Activated CD4-positive, alpha-beta T cell treated with anti-CD3 and anti-CD28 coated beads, Interleukin-2, amount 50 U/mL, for 1 hour (primary cell): ENCODE measurements around the gene DCAF16.

ENCODE experiments used
- DNase-seq: peaks from one replicate; pipeline ENCODE4 v3.0.0-alpha.2; 2020

Gene DCAF16

DNA sequence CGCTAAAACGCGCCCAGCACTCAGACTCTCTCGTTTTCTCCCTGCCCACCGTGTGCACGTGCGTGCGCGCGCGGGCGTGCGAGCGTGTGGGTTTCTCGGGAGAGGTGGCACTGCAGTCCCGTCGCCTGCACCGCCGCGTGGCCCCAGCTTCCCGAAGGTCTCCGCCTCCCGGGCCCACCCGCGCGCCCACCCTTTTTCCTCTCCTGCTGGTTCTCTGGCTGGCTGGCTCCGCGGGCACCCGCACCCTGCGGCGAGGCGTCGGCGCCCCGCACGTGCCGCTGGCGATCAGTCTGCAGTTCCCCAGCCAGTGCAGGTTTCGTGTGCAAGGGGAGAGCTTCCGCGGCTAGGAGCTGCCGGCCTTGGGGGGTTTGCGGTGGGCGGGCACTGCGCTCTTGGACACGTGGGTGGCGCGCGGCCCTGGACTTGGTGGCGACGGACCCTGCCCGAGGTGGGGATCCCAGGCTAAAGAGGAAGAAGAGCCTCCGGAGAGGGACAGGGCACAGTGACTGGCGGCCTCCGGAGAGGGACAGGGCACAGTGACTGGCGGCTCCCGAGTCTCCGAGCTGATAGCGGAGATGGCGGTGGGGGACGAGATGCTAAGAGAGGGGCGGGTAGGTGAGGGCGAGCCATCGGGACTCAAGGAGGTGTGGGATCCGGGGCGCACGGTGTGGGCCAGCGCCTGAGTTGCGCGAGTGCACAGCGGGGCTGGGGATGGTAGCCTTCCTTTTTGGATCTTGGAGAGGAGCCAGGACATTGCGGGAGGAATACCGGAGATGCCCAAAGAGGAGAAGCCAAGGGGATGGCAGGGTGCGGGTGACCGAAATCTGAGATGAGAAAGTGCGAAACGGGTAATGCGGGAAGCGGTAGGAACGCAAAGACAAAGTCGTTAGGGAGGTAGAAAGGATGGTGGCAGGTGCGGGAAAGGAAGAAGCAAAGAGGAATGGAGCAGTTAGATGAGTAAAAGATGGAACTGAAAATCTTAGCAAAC, 29.0 kb downstream of the DCAF16 start, which contains the start of gene FAM184B:
Gene FAM184B, minus strand, starts transcription at position 322 of the 988 bp plus-strand sequence. CDS start 322 bp downstream, outside the sequence.
- no peak for DNase-seq

DNA sequence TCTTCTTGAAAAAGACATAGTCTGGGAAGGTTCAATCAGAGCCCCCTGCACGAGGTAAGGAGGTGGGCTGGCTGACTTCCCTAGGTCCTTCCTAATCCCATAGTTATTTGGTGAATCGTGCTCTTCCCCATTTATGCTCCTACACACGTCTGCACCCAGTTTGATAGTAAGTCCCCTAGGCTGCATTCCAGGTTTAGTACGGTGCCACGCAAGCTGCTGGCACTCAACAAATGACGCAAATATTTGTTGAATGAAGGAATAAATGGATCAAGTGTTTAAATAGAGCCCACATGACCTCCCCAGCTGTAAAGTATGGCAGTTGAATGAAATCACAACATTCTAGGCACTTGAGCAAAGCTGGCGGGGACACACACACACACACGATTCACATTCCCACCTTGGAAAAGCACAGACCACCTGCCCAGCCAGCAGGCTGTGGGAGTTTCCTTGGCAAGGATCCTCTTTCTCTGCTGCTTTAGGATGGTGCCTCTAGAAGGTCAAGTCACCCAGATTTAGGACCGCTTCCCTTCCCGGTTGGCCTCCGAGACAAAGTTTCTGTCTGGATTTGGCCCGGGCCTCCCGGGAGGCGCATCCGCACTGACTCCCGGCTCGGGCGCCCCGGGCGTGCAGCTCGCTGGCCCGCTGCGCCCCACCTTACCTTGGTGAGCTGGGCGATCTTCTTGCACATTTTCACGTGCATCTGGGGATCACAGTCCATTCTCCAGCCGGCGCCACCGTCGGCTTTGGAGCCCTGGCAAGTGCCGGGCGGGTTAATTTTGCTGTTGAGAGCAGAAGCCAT, 29.9 kb downstream of the DCAF16 start:
- no peak for DNase-seq

DNA sequence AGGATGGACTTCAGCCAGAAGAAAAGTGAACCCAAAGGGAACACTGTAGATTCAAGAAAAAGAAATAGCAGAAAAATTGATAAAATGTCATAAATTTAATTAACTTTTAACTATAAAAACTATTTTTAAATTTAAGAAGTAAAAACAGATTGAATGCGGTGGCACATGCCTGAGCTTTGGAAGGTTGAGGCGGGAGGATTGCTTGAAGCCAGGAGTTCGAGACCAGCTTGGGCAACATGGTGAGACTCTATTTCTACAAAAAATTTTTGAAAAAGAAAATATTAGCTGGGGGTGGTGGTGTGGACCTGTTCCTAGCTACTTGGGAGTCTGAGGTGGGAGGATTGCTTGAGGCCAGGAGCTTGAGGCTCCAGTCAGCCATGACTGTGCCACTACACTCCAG, 32.1 kb downstream of the DCAF16 start:
- no peak for DNase-seq

DNA sequence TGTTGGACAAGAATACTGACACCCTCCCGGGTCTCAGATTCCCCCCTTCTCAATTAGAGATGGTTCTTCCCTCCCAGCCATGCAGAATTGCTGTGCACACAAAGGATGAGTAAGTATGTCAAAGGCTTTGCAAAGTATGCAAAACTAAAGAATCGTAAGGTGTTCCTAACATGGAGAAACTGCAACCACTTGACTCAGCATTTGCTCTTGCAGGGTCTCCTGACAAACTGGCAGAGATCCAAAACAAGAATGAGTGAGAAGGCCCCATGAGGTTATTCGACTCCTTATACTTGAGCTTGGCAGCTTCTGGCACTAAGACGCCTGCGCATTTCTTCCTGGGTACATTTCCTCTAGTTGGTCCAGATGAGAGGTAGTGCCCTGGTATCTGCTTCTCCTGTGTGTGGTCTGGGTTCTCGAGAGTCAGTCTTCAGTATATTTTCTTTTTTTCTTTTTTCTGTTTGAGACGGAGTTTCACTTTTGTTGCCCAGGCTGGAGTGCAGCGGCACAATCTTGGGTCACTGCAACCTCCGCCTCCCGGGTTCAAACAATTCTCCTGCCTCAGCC, 37.3 kb downstream of the DCAF16 start:
- DNase-seq, result no peak

DNA sequence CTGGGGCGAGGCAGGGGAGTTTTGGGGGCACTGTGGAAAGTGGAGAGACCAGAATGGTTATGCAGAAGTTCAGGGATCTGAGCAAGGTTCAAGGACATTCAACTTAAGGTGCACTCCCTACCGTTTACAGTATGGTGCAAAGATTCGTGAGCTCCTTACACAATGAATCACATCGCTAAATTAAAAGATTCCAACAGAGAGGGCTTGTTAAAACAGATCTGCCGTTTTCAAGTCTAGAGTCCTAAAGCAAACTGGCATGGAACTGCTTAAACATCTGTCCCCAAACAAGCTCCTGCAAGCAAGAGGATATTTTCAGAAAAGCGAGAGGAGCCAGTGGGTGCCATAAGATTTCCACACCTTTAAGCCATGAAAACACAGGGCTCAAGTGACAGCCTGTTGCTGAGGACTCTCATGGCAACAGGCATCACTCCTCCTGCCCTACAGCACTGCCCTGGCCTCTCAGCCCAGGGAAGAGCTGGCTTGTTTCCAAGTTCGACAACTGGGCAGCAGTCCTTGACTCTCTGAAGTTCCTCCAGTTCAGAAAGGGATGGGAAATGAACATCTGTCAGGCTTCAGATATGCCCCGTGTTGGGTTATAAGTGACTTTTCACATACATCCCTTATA, 39.2 kb downstream of the DCAF16 start:
- no peak for DNase-seq

DNA sequence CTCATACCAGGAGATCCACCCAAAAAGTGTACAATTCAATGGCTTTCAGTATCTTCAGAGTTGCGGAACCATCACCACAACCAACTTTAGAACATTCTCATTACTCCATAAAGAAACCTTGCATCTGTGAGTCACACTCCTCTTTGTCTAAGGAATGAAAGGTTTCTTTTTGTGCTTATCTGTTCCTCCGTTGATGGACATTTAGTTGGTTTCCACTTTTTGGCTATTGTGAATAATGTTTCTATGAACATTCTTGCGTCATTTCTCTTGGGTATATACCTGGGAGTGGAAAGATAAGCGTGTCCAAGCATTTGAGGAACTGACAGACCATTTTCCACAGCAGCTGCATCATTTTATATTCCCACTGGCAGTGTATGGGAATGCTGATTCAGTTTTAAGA, 39.7 kb downstream of the DCAF16 start:
- DNase-seq, result no peak

DNA sequence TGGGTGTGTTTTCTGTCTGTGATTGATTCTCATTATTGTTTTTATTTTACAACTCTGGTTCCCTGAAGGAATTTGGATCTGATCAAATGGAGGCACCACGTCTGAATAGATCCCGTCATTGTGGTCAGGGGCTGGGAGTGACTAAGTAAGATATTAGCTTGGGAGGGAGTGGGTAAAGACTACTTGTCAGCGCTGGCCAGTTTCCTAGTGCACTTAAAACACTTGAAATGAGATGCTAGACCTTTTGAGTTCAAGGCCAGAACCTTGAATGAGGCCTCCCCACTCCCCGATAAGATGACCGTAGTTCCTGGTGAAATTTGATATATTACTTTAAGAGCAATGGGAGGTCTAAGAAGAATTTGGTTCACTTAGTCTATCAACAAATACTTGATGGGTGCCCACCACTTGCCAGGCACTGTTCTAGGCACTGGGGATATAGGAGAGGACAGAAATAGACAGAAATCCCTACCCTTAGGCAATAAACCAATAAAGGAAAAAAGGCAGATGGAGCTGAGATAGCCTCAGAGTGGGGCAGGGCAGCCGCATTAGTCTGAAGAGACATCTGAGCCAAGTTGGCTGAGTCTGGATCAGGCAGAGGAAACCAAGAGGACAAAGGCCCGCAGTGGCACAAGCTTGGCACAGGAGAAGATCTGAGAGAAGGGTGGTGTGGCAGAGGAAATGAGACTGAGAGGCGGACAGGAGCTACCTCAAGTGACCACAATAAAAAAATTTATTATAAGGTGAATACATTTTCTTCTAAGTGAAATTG, 41.0 kb downstream of the DCAF16 start:
- DNase-seq, result no peak

DNA sequence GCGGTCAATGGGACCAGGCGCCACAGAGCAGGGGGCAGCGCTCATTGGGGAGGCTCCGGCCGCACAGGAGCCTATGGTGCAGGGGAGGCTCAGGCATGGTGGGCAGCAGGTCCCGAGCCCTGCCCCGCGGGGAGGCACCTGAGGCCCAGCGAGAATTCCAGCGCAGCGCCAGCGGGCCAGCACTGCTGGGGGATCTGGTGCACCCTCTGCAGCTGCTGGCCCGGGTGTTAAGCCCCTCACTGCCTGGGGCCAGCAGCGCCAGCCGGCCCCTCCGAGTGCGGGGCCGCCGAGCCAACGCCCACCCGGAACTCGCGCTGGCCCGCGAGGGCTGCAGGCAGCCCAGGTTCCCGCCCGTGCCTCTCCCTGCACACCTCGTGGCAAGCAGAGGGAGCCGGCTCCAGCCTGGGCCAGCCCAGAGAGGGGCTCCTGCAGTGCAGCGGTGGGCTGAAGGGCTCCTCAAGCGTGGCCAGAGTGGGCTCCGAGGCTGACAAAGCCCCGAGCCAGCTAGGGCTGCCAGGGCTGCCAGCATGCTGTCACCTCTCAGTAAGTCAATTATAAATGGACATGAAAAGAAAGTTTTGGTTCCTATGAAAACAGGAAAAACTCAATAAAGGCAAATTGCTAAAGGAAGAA, 43.6 kb downstream of the DCAF16 start:
- no peak for DNase-seq

DNA sequence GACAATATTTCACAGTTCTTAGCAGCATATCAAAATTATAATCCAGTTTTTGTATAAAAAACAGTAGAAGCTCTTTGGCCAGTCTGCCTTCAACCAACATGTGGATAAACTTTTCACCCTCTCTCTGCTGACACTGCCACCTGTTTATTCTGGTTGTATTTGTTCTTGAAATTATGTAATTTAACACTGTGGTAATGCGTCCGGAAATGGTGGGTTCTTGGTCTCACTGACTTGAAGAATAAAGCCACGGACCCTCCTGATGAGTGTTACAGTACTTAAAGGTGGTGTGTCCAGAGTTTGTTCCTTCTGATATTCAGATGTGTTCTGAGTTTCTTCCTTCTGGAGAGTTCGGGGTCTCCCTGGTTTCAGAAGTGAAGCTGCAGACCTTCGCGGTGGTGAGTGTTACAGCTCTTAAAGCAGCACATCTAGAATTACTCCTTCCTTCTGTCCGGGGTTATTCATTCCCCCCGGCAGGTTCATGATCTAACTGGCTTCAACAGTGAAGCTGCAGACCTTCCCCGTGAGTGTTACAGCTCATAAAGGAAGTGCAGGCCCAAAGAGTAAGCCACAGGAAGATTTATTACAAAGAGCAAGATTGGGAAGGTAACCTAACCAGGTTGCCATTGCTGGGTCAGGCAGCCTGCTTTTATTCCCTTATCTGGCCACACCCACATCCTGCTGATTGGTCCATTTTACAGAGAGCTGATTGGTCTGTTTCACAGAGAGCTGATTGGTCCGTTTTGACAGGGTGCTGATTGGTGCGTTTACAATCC, 44.9 kb downstream of the DCAF16 start:
- DNase-seq, result no peak

DNA sequence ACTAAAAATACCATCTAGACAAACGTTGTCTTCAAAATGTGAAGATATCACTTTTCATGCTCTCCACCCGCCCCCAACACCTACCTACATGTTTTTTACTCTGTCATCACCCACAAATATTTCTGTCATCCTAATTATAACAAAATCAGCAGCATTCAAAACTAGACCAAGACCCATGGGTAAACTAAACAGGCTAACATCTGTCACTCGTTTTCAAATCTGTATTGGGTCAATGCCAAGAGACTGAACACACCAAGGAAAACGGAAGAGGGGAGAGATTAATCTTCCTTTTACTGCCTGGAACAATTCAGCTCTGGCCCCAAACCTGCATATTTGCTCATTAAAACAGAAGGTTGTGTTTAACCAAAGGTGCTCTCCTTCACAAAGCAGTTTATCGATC, 46.6 kb downstream of the DCAF16 start:
- no peak for DNase-seq

DNA sequence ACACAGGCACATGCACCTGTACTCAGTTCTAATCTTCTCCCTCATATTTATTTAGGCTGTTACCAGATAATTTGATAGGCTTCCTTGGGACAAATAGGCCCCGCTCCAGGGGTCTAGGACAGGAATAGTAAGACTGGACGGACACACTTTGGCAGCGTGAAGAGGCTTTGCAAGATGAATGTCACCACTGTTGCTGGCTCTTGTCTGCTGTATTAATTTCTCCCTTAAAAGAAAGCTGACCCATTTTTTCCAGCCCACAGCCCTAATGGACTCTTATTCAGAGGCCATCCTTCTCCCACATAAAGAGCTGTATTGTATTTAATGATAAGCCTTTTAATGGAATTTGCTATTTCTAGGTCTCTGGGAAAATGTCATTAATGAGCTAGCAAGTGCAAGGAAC, 47.1 kb downstream of the DCAF16 start:
- no peak for DNase-seq

DNA sequence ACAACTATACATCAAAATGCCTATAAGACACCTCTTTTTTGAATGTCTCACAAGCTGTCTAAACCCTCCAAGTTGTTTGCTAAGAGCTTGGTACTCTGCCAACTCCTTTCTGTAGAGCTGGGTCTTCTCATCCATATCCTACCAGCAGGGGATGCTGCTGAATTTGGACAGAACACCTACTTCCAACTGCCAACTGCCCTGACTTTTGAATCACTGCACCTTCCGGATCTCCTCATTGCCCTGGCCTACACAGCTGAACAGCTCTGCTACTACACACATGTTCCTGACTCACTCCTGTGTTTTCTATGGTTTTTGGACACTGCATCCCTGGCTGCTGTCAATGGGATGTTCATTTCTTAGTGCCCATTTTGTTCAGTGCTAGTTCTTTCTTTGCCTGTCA, 47.8 kb downstream of the DCAF16 start:
- DNase-seq, result no peak

DNA sequence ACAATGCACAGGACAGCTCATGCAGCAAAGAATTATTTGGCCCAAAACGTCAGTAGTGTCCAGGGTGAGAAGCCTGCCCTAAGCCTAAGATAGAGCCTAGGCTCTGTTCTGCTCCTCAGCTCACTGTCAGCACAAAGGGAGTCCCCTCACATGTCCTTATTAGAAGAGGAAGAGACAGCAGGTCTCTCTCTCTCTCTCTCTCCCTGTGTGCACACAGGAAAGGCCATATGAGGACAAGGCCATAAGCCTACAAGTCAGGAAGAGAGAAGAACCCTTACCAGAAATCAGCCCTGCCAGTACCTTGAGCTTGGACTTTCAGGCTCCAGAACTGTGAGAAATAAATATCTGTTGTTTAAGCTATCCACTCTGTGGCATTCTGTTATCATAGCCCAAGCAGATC, 49.5 kb downstream of the DCAF16 start:
- no peak for DNase-seq

DNA sequence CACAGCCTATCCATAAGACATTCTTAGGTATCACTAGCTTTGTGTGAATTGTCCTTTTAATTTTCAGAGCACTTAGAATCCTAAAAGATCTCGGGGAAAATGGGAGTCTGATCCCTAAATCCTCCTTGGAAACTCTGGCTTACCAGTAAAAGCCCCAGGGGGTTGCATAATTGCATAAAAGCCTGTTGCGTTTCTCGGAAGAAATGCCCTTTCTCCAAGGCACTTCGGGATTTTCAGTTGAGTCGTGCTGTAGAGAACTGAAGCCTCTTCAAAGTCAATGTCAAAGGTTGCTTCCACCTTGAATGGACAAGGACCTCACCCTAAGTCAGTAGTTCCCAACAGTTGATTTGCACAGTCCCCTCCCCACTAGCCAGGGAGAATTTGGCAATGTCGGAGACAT, 49.9 kb downstream of the DCAF16 start:
- no peak for DNase-seq

DNA sequence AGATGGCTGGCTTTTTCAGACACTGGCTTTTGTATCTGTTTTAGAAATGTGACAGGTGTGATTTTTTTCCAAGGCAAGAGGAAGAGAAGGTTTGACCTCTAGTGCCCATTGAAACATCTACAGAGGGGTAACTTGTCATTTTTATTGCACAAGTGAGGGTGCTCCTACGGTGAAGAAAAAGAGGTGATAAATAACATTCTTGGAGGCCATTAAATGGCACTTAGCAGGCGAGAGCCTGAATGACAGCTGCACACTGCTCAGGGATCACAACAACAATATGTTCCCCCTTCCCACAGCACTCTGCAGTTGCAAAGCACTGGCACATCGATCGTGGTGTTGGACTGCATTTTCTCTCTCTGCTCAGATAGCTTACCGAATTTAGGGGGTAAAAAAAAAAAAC, 52.1 kb downstream of the DCAF16 start:
- no peak for DNase-seq

DNA sequence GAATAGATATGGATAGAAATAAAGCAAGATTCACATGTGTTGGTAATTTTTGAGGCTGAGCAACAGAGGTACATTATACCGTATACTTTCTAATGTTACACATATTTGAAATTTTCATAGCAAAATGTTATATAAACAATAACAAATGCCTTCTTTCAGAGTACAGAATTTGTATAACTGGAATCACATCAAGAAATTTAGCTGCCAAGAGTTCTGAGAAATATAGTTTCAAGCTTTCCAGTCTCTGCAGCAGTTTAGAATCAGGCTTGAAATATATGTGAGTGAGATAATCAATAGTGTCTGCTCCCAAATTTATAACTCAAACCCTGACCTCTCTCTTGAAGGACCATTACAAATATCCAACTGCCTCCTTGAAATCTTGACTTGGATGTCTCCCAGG, 52.9 kb downstream of the DCAF16 start:
- DNase-seq, result no peak

DNA sequence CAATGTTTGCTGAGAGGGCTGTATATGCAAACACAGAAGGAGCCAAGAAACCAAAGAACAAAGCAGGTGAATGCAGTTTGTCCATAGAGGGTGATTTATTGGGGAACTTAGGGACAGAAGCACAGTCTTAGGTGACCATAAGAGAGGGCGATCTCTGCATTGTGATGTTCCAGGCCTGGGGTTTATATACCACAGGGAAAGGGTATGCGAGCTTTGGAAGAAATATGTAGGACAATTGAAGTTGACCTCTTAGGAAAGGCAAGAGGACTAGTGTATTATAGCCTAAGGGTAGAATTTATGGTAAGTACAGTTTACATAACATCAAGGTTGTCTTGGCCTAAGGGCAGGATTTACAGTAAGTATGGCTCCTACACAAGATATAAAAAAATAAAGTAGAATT, 56.9 kb downstream of the DCAF16 start:
- DNase-seq, result no peak
